Measurements from ENCODE around the gene DCST1.

The DCST1 gene

DNA sequence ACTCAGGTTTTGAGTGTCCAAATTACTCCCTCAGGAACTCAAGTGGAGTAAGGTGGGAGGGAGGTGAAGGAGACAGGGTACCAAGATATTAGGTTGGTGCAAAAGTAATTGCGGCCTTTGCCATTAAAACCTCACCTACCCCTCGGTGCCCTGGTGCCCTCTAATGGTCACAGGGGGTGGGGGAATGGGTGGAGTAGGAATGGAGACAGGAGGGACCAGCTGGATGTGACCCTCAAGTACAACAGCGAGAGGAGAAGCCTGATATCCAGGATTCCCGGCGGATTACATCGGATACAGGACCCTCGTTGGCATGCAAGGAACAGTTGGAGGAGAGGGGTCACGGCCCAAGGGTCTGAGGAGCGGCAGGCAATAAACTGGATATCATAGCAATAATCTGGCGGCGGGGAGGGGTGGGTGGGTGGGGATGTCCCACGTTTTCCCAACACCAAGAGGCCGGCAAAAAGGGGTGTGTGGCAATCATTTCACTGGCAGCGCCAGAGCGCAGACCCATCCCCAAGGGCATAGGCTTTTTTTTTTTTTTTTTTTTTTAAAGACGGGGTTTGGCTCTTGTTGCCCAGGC lies 35.3 kb upstream of the DCST1 start:
- no peaks in the 10 kb centered on the region for H3K27me3 Mint-ChIP-seq (ENCODE audit: low read depth)
- H3K4me3 Mint-ChIP-seq = peak overlapping the region; percentile 25
- no peaks in the 10 kb centered on the region for H3K9me3 Mint-ChIP-seq
- peaks cover 26% of the 10 kb centered on the region for H3K4me1 Mint-ChIP-seq (ENCODE audit: low read depth)
- H3K27ac Mint-ChIP-seq = no peak overlapping the region
- no peaks in the 10 kb centered on the region for H3K36me3 Mint-ChIP-seq (ENCODE audit: low read depth)

DNA sequence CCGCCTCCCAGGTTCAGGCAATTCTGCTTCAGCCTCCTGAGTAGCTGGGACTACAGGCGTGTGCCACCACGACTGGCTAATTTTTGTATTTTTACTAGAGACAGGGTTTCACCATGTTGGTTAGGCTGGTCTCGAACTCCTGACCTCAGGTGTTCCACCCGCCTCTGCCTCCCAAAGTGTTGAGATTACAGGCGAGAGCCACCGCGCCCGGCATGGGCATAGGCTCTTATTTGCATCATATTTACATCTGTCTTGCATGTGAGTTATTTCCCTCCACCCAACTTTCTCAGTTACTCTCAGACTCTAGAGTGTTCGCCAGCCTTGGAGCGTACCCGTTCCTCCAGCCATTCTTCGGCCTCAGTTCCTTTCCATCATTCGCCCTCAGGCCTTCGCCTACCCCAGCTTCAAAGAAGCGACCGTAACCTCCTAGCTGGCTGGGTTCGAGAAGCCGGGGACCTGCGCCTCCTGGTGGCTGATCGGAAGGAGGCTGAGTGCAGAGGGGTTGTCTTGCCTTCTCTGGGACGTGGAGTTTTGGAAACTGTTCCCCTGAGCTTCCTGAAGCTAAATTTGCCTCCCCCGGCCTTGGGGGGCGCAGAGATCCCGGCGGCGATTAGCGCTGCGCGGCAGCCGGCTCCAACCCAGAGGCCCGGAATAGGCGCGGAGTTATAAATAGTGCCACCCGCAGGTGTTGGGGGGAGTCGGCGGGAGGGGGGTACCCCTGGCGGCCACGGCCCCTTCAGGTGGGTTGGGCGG lies 34.6 kb upstream of the DCST1 start:
- H3K27me3 Mint-ChIP-seq (ENCODE audit: low read depth) = no peaks in the 10 kb centered on the region
- peak overlapping the region; percentile 84 for H3K27ac Mint-ChIP-seq
- H3K36me3 Mint-ChIP-seq (ENCODE audit: low read depth) = peaks cover 3% of the 10 kb centered on the region
- peaks cover 28% of the 10 kb centered on the region for H3K4me1 Mint-ChIP-seq (ENCODE audit: low read depth)
- no peaks in the 10 kb centered on the region for H3K9me3 Mint-ChIP-seq
- peak overlapping the region; percentile 73 for H3K4me3 Mint-ChIP-seq

DNA sequence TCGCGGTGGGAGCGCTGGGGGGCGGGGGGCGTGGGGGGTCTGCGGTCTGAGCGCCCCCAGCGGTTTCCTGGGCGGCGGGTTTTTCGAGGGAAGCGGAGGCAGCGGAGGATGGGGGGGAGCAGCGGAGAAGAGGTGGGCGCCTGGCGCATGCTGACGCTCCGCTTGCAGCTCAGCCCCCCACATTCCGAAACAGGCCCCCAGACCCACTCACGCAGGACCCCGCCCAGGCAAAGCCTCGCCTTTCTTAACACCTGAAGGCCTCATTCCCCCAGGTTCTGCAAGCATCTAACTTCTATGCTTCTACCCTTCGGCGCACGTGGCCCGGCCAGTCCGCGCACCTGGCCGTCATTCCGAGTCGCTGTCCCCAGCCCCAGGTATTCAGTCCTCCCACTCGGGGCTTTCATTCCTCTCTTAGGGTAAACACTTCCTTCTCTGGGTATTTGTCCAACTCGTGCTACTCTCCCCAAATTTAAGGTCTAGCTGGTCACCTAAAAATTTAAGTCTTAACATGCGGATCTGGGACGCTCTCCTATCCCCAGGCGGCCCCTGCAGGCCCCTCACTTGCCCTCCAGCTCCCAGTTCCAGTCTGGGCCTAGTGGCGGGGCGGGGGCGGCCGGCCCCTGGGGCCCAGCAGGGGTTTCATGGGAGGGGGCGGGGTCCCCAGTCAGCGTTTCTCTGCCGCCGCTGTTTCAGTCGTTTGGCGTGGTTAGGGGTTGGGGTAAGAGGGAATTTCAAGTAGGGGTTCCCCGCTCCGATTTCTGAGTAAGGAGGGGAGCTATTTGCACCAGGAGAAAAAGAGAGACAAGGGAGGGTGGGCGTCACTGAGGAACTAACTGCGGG lies 33.8 kb upstream of the DCST1 start:
- peaks cover 5% of the 10 kb centered on the region for H3K36me3 Mint-ChIP-seq (ENCODE audit: low read depth)

DNA sequence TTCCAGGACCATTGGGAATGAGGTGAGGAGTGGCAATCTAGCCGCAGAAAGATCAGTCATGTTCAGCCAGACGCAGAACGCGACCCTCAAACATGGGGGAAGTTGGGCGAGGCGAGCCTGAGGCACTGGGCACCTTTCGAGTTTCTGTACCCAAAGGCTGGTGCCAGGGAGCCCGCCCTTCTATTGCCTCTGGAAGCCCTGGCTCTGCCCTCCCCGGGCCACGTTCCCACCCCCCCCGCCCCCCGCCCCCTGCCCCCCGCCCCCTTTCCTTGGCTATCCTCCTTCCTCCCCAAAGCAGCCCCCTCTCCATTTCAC lies 33.3 kb upstream of the DCST1 start:
- H3K27me3 Mint-ChIP-seq (ENCODE audit: low read depth) = no peaks in the 10 kb centered on the region
- H3K4me1 Mint-ChIP-seq (ENCODE audit: low read depth) = peaks cover 37% of the 10 kb centered on the region
- no peaks in the 10 kb centered on the region for H3K9me3 Mint-ChIP-seq
- H3K4me3 Mint-ChIP-seq = peak overlapping the region; percentile 83
- H3K27ac Mint-ChIP-seq = peak overlapping the region; percentile 93
- H3K36me3 Mint-ChIP-seq (ENCODE audit: low read depth) = peaks cover 5% of the 10 kb centered on the region

More for the DNA sequence above, 33.8 kb upstream of the DCST1 start:
- peaks cover 34% of the 10 kb centered on the region for H3K4me1 Mint-ChIP-seq (ENCODE audit: low read depth)
- H3K27me3 Mint-ChIP-seq (ENCODE audit: low read depth) = no peaks in the 10 kb centered on the region
- peak overlapping the region; percentile 93 for H3K27ac Mint-ChIP-seq
- peak overlapping the region; percentile 83 for H3K4me3 Mint-ChIP-seq
- no peaks in the 10 kb centered on the region for H3K9me3 Mint-ChIP-seq

DNA sequence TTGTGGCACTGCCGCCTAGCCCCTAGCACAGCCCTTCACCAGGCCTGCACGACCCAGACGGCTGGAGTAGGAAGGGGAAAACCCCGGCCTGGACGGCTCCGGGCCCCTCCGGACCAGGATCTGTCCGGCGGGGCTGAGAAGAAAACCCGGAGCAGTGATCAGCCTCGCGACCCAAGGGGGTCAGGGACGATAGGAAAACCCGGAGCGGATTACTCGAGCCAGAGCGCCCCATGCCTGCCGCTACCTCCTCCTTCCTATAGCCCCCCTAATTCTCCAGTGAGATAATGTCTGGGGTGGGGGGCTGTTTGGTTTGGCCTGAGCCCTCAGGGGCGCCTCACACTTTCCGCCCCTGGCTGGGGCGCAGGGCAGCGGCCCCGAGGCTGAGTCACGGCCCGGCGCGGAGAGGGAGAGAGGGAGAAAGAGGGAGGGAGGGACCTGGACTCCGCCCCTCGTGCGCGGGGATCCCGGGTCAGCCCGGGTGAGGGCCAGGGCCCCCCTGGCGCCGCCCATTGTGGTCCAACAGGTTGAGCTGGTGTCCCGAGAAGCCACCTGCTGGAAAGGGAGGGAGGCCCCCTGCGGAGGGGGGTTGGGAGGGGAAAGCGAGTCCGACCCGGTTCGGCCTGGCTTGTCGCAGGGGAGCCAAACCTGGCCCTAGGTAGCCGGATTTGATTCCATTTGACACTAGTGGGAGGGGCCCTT lies 32.7 kb upstream of the DCST1 start:
- Mint-ChIP-seq H3K27me3 (ENCODE audit: low read depth) (no peaks in the 10 kb centered on the region), H3K4me1 (ENCODE audit: low read depth) (peaks cover 41% of the 10 kb centered on the region), H3K36me3 (ENCODE audit: low read depth) (peaks cover 5% of the 10 kb centered on the region), H3K9me3 (no peaks in the 10 kb centered on the region), H3K27ac (peak overlapping the region; percentile 91), H3K4me3 (peak overlapping the region; percentile 99)

DNA sequence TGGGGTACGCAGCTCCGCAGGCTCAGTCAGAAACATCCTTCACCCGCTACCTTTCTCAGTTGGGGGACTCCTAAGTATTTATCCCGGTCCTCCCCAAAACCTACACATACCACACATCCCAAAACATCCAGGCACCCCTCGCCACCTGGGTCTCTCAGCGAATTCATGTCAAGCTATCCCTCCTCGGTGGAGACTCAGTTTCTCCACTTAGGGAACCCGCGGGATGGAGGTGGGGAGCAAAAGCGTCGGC lies 32.3 kb upstream of the DCST1 start:
- Mint-ChIP-seq H3K36me3 (ENCODE audit: low read depth) (peaks cover 5% of the 10 kb centered on the region), H3K4me3 (peak overlapping the region; percentile 99), H3K4me1 (ENCODE audit: low read depth) (peaks cover 46% of the 10 kb centered on the region)

DNA sequence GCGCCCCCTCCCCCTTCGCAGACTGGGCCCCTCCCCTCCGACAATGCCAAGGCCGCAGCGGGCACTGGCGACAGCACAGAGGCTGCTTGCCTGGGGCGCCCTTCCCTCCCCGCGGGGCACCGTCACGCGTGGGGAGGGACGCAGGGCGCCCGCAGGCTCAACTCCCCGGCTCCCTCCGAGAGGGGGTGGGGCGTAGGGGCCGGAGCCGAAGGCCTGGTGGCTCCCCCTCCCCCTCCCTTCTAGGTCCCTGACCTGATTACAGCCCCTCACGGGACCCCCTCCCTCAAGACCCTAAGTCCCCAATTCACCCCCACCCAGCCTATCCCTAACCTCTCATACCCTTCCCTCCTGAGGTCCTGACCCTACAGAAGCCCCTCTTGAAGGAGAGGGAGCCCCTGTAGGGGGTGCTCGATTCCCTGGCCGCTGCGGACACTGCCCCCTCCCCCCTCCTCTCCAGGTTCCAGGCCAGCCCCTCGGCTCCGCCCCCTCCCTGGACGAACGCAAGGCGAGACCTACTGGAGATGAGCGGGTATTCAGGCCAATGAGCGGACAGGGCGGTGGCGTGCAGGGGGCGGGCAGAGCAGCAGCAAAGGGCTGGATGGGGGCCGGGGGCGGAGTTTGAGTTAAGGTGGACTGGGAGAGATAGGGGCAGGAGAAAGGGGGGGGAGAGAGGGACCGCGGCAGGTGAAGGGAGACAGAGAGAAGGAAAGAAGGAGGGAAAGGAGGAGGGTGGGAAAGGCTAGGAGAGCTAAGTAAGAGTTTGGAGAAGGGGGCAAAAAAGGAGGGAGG lies 31.8 kb upstream of the DCST1 start:
- Mint-ChIP-seq H3K4me3 (peak overlapping the region; percentile 99), H3K4me1 (ENCODE audit: low read depth) (peaks cover 51% of the 10 kb centered on the region), H3K36me3 (ENCODE audit: low read depth) (peaks cover 5% of the 10 kb centered on the region), H3K9me3 (no peaks in the 10 kb centered on the region), H3K27ac (peak overlapping the region; percentile 97), H3K27me3 (ENCODE audit: low read depth) (no peaks in the 10 kb centered on the region)

More for the DNA sequence above, 32.3 kb upstream of the DCST1 start:
- H3K27ac Mint-ChIP-seq = peak overlapping the region; percentile 91
- H3K27me3 Mint-ChIP-seq (ENCODE audit: low read depth) = no peaks in the 10 kb centered on the region
- no peaks in the 10 kb centered on the region for H3K9me3 Mint-ChIP-seq

DNA sequence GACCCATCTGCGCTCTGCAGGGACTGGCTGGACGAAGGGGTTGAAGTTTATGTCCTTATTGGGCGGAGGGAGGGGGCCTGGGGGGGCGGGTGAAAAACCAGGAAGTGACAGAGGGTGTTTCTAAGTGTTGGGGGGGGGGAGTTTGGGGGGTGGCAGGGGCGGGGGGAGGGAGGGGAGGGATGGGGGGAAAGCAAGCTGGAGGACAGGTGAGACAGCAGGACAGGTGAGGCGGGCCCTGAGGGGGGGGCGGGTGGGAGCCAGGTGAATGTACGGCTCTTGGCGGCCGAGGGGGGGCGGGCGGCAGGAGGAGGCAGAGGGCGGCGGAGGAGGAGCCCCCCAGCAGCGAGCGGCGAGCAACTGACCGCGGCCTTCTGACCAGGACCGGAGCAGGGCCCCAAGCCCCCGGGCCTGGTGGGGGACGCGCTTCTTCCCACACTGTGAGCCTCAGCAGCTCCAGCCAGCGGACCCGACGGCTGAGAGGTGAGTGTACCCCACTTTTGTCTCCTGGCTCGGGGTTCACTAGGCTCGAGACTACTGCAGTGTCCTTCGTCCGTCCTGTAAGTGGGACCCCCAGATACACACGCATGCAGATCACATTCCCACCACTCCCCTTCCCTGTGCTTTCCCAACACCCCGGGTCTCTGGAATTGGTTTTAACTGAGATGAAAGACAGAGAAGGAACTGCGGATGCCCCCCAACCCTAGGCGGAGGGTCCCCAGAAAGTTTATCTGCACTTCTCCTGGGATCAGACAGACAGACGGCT lies 31.0 kb upstream of the DCST1 start, which contains the start of gene ZBTB7B:
TSS of gene ZBTB7B (plus strand) at position 339 of the 763 bp plus-strand sequence. CDS start 11,859 bp downstream, outside the sequence.
- Mint-ChIP-seq H3K9me3 (no peaks in the 10 kb centered on the region), H3K4me3 (peak within 1 kb of the TSS; percentile 99), H3K36me3 (ENCODE audit: low read depth) (peaks cover 5% of the 10 kb centered on the region), H3K4me1 (ENCODE audit: low read depth) (peaks cover 48% of the 10 kb centered on the region), H3K27ac (peak within 1 kb of the TSS; percentile 97), H3K27me3 (ENCODE audit: low read depth) (no peaks in the 10 kb centered on the region)

DNA sequence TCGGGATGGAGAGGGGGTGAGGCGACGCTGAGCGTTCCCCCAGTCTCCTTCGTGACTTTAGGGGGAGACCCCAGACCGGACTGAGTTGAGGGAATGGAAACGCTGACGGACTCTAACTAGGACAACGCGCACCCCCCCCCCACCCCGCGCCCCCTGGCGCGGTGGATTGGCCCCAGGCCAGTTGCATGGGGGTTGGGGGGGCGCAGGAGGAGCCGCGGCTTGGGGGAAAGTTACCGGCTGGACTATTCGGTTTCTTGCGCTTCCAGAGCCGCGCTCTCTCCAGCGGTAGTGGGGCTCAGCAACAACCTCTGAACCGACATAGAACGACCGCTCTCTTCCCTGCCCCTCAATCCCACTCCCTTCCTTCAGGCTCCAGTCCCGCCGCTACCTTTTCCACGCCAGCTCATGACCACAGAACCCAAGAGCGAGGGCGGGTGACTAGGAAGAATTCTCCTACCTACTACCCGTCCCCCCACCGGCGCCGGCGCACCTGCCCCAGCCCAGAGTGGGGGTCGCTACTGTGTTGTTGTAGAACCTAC lies 30.3 kb upstream of the DCST1 start:
- peak overlapping the region; percentile 93 for H3K27ac Mint-ChIP-seq
- H3K4me3 Mint-ChIP-seq = peak overlapping the region; percentile 99
- no peaks in the 10 kb centered on the region for H3K9me3 Mint-ChIP-seq
- H3K27me3 Mint-ChIP-seq (ENCODE audit: low read depth) = no peaks in the 10 kb centered on the region
- peaks cover 5% of the 10 kb centered on the region for H3K36me3 Mint-ChIP-seq (ENCODE audit: low read depth)
- peaks cover 44% of the 10 kb centered on the region for H3K4me1 Mint-ChIP-seq (ENCODE audit: low read depth)

DNA sequence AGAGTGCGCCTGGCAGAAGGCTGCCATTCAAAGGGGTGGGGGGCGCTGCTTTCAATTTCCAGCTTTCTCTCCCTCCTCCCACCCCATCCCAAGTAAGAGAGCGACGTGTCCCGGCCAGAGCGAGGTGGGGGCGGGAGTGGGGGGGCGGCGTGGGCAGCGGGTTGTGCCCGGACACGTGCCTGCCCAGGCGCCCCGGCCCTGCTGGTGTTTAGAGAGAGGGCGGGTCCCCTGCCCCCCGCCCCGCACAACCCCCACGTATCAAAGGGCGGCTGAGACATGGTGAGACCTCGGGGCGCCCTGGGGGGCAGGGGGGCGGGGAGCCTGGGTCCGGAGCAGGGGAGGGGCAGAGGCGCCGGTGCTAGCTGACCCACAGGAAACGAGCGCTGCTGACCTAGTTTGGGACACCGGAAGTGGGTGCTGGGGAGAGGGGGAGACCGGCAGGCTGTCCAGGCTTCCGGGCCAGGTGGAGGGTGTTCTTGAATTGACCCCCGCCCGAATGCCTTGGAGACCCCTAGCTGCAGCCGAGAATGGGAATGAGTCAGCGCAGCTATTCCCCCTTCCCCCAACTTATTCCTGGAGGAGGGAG lies 29.8 kb upstream of the DCST1 start:
- no peaks in the 10 kb centered on the region for H3K9me3 Mint-ChIP-seq
- peak overlapping the region; percentile 99 for H3K4me3 Mint-ChIP-seq
- no peaks in the 10 kb centered on the region for H3K27me3 Mint-ChIP-seq (ENCODE audit: low read depth)
- peaks cover 6% of the 10 kb centered on the region for H3K36me3 Mint-ChIP-seq (ENCODE audit: low read depth)
- H3K27ac Mint-ChIP-seq = peak overlapping the region; percentile 96
- H3K4me1 Mint-ChIP-seq (ENCODE audit: low read depth) = peaks cover 44% of the 10 kb centered on the region

DNA sequence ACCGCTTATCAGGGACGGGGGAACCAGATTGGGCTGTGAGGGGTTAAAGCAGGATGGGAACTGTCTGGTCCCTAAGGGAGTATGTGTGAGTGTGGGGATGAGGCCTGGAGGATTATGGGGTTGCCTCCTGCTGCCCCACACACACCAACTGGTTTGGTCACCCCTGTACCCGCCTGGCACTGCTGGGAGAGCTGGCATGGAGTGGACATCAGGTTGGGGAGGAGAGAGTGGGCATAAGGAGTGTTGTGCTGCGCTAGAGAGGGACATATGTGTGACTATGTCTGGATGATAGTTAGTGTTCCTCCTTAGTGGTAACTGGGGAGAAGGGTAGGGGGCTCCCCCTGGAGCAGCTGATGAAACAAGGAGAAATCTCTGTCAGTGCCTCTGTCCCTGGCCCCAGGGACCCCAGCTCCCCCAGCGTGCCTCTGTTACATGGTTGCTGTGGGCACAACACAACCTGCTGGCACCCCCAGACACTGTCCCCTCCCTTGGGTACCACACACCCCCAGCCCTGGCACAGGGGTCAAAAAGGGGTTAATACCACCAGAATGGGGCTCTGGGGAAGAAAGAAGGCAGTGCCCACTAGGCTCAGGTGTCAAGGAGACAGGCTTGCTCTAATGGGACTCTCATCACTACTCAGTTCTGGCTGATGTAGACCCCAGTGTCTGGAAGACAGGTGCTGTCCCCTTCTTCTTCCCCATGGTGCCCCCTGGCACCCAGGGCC lies 29.1 kb upstream of the DCST1 start:
- peaks cover 43% of the 10 kb centered on the region for H3K4me1 Mint-ChIP-seq (ENCODE audit: low read depth)
- H3K27me3 Mint-ChIP-seq (ENCODE audit: low read depth) = no peaks in the 10 kb centered on the region
- peak overlapping the region; percentile 96 for H3K27ac Mint-ChIP-seq
- H3K4me3 Mint-ChIP-seq = peak overlapping the region; percentile 88
- no peaks in the 10 kb centered on the region for H3K9me3 Mint-ChIP-seq
- H3K36me3 Mint-ChIP-seq (ENCODE audit: low read depth) = peaks cover 9% of the 10 kb centered on the region
